Epithelial cell of proximal tubule (primary cell): ENCODE measurements around the gene SCO2. TPM values are rescaled to one million over a fixed set of nuclear protein-coding genes. Genes with fewer than 3 reads are reported as not detected.
"Not testable (repeated sequence)": the region's sequence is repeated elsewhere in the genome, so short reads cannot be mapped to it uniquely, and the experiment has no call there.

ENCODE experiments used
- DNase-seq: peaks from one replicate; pipeline ENCODE4 v3.0.0-alpha.2; 2011; ENCODE audit warnings: low read depth
- H3K4me3 ChIP-seq: 2 replicates; pipeline ENCODE4 v1.5.1; 2011; ENCODE audit warnings: low read depth, mild to moderate bottlenecking, low read length
- CTCF ChIP-seq: conservative IDR thresholded peaks from 2 replicates; pipeline ENCODE4 v1.5.1; 2012; ENCODE audit warnings: low read depth, mild to moderate bottlenecking, low read length
- total RNA-seq: library from RNA; depleted of rRNA; stranded (reverse); fragments of >200 nt; gene quantifications from 2 replicates; pipeline ENCODE4 v1.2.3, GENCODE V29; 2015

The SCO2 gene
- total RNA-seq, 1 donor from 2014 or later = not detected

GRCh38 chr22:50536226-50536625 lies 10.8 kb upstream of the SCO2 start:
- H3K4me3 ChIP-seq = no peak overlapping the region
- no peak for DNase-seq
- no peak for TF ChIP-seq CTCF

- no peak overlapping the region for H3K4me3 ChIP-seq
These were observed 9.7 kb upstream of the SCO2 start for GRCh38 chr22:50535113-50535512.

GRCh38 chr22:50533856-50534711 lies 8.7 kb upstream of the SCO2 start:
- DNase-seq = not testable (repeated sequence)

More at GRCh38 chr22:50535113-50535512, 9.7 kb upstream of the SCO2 start:
- DNase-seq = no peak
- no peak for TF ChIP-seq CTCF

GRCh38 chr22:50532824-50533796 lies 7.7 kb upstream of the SCO2 start:
- DNase-seq = no peak
- peak overlapping the region; percentile 82 for H3K4me3 ChIP-seq
- no peak for TF ChIP-seq CTCF

More at GRCh38 chr22:50533856-50534711, 8.7 kb upstream of the SCO2 start:
- H3K4me3 ChIP-seq = not testable (repeated sequence)

GRCh38 chr22:50531962-50532674 lies 6.7 kb upstream of the SCO2 start:
- H3K4me3 ChIP-seq = peak overlapping the region; percentile 82
- TF ChIP-seq CTCF = no peak
- no peak for DNase-seq

GRCh38 chr22:50531546-50531961 lies 6.2 kb upstream of the SCO2 start:
- H3K4me3 ChIP-seq = peak overlapping the region; percentile 82
- no peak for TF ChIP-seq CTCF
- DNase-seq = no peak
